Kidney glomerular epithelial cell (primary cell): Measurements from ENCODE around the gene BLZF1.
"Not testable (repeated sequence)": the region's sequence is repeated elsewhere in the genome, so short reads cannot be mapped to it uniquely, and the experiment has no call there.

Source experiments
- DNase-seq: peaks from one replicate; lab custom pipeline; 2025; lab: John Stamatoyannopoulos, UW

BLZF1 gene

DNA sequence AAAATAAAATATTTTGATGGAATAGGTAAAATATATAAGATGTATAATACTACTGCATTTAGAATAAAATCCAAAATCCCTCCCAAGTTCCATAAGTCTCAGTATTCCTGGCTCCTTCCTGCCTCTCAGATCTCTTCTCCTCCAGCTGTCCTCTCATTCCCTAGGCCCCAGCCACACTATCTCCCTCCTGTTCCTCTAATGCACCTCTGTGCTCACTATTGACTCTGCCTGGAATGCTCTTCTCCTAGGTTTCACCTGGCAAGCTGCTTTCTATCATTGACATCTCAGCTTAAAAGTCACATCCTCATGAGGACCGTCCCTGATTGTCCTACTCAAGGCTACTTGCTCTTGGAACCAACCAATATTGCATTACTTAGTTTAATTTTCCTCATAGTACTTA lies 7.6 kb upstream of the BLZF1 start:
- DNase-seq: no peak

DNA sequence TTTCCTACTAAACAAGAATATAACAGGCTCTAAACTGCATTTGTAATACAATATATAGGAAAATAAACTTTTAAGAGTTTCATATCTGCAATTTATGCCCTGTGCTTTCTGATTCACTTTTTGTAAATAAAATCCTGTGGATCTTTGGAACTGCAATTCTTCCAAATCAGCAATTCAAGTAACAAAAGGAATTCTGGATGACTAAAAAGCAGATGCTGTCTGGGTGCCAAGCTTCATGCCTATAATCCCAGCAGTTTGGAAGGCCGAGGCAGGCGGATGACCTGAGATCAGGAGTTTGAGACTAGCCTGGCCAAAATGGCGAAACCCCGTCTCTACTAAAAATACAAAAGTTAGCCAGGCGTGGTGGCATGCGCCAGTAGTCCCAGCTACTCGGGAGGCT lies 6.7 kb upstream of the BLZF1 start:
- no peak for DNase-seq

DNA sequence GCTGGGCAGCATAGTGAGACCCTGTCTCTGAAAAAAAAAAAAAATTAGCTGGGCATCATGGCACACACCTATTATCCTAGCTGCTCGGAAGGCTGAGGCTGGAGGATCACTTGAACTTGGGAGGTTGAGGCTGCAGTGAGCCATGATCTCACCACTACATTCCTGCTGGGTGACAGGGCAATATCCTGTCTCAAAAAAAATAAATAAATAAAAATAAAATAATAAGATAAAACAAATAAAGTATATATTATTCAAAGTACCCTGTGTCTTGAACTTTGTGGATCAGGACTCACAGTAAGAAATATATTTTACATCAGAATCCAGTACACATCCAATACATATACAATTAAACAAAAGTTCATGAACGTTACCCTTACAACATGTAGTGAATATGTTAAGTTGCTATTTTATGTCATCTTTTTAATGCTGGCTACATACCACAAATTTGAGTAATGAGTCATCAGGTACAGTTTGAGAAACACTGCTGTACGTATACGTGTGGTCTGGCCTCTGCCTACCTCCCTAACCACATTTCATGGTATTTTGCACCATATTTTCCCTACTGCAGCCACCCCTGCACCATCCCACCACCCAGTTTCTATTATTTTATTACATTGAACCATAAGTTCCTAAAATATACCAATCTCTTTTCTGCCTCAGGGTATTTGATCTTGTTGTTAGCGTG lies 4.8 kb upstream of the BLZF1 start:
- peak; percentile 44 for DNase-seq

DNA sequence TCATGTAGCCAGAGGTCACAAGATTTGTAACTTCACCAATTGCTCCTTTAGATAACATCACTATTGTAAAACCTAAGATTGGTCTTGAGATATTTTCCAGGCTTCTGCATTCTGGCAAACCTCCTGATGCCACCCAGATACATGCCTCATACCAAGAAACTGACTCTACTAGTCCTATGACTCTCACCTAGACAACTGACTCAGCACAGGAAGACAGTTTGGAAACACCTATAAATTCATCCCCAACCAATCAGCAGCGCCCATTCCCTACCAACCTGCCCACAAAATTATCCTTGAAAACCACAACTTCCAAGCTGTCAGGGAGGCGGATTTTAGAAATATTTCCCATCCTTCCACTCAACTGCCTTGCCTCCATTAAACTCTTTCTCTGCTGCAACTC lies 3.0 kb upstream of the BLZF1 start:
- no peak for DNase-seq

DNA sequence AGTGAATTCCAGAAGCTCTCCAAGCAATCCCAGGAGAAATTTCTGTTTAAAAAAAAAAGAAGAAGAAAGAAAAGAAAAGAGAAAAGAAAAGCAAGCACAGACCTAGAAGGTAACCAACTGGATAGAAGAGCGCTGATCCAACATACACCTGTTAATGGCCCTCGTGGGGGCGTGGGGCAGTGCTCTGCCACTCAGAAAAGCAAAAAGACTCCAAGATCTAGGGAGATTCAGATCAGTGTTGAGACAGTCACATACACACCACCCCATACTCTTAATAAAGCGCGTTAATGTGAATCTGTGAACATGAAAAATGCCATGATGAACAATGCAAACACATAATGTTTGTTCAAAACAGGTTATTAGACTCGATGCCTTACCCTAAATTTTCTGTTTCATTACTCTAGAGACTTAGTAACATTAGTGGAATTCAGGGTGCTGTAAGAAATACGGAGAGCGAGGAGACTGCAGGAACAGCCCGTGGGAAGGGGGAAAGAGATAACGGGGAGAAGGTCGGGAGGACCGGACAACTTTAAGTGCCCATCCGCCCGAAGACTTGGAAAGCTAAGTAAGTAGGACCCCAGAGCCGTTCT lies 804 bp upstream of the BLZF1 start:
- no peak for DNase-seq

DNA sequence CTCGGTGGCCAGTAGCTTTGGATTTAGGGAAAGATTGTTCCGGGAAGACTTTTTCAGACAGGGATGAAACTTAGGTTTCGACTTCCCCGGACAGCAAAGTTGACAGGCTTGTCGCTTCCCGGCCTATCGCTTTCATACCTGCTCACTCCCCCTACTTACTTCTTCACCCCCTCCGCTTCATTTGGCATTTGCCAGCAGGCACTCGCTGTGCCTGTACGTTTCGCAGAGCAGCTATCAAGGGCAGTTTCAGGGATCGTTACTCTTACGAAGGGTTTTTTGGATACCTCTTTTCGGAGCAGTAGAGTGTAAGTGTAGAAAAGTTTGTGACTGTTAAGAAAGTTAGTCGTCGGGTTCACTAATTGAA lies 393 bp downstream of the BLZF1 start:
- DNase-seq: no peak

DNA sequence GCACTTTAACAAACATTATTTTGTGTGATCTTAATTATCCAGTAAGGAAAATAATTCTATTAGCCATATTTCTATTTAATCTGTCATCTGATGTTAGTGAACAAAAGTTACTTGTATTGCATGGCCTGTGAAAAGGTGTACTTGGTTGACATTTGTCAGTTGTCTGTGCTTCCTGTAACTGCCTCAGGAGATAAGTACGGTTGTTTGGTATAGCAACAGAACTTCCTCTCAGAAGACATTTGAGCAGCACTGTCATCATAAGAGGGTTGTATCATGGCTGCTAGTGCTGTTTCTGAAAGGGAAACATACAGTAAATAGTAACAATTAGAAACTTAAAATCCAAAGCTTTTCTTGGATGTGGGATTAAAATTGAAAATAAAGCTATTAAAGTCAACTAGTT lies 3.4 kb downstream of the BLZF1 start:
- DNase-seq: no peak

DNA sequence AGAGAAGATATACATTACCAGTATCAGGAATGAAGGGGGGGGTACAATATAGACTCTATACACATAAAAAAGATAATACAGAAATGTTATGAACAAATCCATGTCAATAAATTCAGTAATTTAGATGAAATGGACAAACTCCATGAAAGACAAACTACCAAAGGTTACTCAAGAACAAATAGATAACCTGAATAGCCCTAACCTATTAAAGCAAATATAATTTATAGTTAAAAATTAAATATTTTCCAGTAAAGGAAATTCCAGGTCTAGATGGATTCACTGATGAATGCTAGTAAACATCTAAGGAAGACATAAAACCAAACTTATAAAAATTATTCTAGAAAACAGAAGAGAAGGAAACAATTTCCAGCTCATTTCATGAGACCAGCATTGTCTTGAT lies 13.2 kb downstream of the BLZF1 start:
- no peak for DNase-seq

DNA sequence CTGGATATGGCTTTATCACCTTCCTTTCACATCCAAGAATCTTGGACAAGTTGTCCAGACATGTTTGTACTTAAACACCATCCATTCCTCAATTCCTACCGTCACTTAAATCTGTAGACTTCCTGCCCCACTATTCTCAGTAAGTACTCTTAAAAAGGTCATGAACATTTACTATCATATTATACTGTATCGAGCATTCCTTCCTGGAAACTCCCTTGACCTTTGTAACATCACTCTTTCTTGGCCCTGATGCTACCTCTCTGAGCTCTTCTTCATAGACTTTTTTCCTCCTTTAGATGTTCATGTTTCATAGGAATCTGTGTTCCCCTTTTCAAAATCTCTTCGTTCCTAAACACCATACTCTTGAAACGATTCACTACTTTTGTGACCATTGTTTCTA lies 15.5 kb downstream of the BLZF1 start:
- DNase-seq: no peak

DNA sequence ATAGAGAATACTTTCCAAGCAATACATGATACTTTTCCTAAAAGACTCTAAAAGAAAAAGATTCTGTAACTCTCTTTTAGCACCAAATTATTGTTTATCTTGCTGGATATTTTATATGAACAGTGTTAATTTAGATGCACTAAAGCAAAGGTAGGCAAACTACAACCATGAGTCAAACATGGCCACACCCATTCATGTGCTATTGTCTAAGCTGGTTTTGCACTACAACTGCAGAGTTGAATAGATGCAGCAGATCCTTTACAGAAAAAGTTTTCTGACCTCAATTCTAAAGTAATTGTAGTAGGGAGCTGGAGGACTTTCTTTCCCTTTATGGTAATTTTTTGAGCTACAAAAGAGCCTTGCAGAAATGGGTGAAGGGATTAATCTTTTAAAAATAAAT lies 19.4 kb downstream of the BLZF1 start:
- DNase-seq: no peak

DNA sequence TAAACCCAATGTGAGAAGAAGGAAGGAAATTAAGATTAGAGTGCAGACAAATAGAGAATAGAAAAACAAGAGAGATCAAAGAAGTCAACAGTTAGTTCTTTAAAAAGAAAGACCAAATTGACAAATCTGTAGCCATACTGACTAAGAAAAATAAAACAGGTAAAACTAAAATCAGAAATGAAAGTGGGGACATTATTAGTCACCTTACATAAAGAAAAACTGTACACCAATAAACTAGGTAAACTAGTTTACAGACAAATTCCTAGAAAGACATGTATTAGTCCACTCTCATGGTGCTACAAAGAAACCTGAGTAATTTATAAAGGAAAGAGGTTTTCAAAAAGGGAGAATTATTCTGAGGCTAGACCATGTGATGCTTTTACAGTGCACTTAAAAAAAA lies 22.3 kb downstream of the BLZF1 start:
- no peak for DNase-seq

DNA sequence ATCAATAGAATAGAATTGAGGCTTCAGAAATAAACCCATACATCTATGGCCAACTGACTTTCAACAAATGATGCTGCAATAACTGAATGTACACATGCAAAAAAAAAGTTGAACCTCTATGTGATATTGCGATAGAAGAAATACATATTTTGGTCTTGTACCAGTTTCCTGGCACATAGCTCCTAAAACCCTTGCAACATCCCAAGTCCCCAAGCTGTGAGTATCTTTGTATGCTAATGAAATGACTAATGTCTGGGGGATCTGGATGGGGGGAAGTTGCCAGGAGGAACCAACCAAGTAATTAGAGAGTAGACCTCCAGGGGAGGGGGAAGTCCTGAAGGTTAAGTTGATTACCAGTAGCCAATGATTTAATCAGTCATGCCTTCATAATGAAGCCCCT lies 24.4 kb downstream of the BLZF1 start:
- no peak for DNase-seq

DNA sequence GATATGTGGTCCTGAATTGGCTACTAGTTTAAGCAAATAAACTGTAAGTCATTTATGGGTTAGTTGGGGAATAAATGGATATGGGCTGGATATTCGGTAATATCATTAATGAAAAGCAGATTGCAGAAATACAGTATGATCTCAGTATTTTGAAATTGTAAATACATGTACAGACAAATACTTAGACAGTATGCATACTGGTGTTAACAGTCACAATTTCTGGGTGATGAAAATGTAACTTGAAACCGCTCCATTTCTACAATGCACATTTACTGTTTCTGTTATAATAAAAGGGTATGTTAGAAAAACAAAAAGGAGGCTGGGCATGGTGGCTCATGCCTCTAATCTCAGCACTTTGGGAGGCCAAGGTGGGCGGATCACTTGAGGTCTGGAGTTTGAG lies 28.0 kb downstream of the BLZF1 start:
- no peak for DNase-seq

DNA sequence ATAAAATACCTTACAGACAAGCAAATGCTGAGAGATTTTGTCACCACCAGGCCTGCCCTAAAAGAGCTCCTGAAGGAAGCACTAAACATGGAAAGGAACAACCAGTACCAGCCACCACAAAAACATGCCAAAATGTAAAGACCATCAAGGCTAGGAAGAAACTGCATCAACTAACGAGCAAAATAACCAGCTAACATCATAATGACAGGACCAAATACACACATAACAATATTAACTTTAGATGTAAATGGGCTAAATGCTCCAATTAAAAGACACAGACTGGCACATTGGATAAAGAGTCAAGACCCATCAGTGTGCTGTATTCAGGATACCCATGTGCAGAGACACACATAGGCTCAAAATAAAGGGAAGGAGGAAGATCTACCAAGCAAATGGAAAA lies 34.6 kb downstream of the BLZF1 start:
- DNase-seq: not testable (repeated sequence)

DNA sequence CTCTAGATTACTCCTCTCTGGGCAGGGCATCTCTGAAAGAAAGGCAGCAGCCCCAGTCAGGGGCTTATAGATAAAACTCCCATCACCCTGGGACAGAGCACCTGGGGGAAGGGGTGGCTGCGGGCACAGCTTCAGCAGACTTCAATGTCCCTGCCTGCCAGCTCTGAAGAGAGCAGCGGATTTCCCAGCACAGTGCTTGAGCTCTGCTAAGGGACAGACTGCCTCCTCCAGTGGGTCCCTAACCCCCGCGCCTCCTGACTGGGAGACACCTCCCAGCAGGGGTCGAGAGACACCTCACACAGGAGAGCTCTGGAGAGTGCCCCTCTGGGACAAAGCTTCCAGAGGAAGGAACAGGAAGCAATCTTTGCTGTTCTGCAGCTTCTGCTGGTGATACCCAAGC lies 40.3 kb downstream of the BLZF1 start:
- DNase-seq: not testable (repeated sequence)

DNA sequence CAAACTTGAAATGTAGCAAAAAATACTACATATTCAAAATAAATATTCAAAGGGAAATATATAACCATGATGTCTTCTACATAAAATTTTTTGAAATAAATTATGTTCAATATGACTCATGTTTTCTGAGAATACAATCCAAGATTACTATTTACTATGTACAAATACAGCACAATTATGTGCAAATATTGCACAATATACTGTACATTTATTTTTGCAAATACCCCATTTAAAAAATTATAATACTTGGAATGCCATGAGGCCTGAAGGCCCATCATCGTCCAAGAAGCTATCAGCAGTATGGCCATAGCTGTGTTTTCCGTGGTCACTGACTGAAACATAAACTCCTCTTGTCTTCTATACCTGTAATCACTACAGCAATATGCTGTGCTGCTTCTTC lies 47.0 kb downstream of the BLZF1 start:
- no peak for DNase-seq

DNA sequence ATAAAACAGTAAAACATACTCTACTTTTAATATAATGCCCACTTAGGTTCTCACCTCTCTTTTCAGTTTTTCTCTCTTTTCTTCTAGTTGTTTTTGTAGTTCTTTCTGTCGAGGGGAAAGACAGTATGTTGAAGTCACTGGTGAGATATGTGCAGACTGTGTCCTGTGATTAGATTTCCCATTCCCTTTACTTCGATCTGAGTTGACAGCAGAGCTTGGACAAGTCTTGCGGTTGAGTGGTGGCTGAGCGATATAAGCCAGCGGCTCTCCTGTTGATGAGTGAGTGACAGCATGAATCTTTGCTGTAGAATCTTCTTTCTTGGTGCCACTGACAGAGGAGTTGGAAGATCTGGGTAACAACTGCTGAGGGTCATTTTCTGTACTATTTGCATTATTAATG lies 53.3 kb downstream of the BLZF1 start:
- no peak for DNase-seq

DNA sequence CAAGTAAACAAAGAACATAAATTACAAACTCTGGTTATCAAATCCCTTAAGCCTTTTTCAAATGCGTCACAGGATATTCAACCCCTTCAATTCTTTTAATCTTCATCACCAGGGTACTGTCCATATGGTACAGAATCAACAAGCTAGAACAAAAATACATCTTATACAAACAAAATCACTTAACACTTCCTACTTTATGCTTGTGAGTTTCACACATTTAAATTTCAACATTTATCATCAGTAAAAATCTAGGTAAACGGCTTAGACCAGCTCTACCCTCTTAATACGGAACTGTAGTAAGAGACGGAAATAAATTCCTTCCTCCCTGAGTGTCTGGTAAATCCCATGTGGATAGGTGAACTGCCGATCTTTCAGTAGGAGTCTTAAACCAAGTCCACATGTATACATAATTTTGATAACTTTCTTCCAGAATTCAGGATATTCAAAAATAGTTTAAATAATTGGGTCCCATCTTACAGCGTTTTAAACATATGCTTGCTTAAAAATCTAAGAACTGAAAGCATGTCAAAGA lies 58.2 kb downstream of the BLZF1 start:
- no peak for DNase-seq

DNA sequence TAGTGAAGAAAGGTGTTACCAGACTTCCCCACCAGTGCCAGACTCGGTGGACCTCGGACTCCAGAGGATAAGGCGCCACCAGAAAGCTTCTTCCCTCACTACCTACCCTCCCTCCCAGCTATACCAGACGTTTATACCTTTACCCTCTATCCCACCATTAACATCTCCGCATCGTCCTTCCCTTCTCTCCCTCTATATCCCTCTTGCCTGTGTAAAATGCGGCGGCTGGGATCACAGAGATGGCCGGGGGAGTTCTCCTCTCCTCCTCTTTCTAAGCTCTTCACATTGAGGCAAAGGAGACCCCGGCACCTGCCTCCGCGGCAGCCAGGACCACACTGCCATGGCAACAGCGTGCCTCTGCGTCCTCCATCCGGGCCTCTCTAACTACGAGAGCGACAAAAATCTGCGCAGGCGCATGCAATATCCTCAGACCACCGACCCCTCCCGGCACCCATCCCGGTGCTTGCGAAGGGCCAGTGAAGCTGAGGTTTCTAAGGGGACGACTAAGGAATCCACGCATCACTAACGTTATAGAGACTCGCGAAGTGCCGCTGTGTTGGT lies 59.2 kb downstream of the BLZF1 start, which contains the start of gene CCDC181:
Gene CCDC181, minus strand, starts transcription at position 394 of the 561 bp plus-strand sequence. CDS start 2,547 bp downstream, outside the sequence.
- peak; percentile 81 for DNase-seq
